ENCODE measurements around the gene PRRT1B.

- TF ChIP-seq EP300 (IDR thresholded peaks at IDR 0.05) (no peak), CTCF (IDR thresholded peaks at IDR 0.05) (no peak), POLR2A (IDR thresholded peaks at IDR 0.05; ENCODE audit: low read depth) (no peak), POLR2AphosphoS5 (IDR thresholded peaks at IDR 0.05) (no peak)
Observed at GRCh38 chr9:131605770-131606590, 60.7 kb downstream of the PRRT1B start.

All from esophagus muscularis mucosa (tissue), 4 donors.